ENCODE data around the gene GASK1A. TPM values are rescaled to one million over a fixed set of nuclear protein-coding genes. Genes with fewer than 3 reads are reported as not detected.

GASK1A gene
- total and polyA plus RNA-seq, 11 donors: 0.19 to 2.5 (median 0.51) TPM

- intact Hi-C loops (cut with DNase I): no loop called here
- no peaks in the 10 kb centered on the region for H3K9me3 ChIP-seq
- ATAC-seq: no peak
- peaks cover 0 to 16% (median 3%) of the 10 kb centered on the region in 12 donors for H3K4me1 ChIP-seq
- H3K27ac ChIP-seq: no peak overlapping the region
- no peak for DNase-seq
- TF ChIP-seq, protein P1, sequence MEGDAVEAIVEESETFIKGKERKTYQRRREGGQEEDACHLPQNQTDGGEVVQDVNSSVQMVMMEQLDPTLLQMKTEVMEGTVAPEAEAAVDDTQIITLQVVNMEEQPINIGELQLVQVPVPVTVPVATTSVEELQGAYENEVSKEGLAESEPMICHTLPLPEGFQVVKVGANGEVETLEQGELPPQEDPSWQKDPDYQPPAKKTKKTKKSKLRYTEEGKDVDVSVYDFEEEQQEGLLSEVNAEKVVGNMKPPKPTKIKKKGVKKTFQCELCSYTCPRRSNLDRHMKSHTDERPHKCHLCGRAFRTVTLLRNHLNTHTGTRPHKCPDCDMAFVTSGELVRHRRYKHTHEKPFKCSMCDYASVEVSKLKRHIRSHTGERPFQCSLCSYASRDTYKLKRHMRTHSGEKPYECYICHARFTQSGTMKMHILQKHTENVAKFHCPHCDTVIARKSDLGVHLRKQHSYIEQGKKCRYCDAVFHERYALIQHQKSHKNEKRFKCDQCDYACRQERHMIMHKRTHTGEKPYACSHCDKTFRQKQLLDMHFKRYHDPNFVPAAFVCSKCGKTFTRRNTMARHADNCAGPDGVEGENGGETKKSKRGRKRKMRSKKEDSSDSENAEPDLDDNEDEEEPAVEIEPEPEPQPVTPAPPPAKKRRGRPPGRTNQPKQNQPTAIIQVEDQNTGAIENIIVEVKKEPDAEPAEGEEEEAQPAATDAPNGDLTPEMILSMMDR (IDR thresholded peaks at IDR 0.05): no peak
- no peak for TF ChIP-seq POLR2A (IDR thresholded peaks at IDR 0.05)
- H3K36me3 ChIP-seq: peaks cover 0 to 4% (median 0%) of the 10 kb centered on the region in 9 donors
- 94 to 99% (median 96%) methylated on average over 3 of the region's 3 CpGs for WGBS, 4 donors
- H3K27me3 ChIP-seq: no peaks in the 10 kb centered on the region
- H3K4me3 ChIP-seq: no peak overlapping the region
These were observed 111.1 kb downstream of the GASK1A start for GRCh38 chr3:43090238-43090637.

DNA sequence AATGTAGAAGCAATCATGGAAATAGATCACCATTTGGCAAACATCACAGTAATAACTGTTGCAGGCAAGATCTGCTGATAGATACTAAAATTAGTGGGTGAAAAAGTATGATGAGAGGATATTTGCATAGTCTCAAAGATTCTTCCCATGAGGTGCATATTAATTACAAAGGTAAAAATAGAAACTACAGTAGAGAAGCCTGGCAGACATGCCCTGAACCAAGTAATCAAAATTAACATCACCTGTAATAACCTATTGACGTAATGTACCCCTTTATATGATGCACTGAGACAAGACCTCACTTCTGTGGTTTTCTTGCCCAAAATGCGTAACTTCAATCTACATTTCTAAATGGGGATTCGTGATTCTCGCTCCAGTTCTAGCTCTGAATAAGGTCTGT, 112.4 kb downstream of the GASK1A start:
- peaks cover 0 to 16% (median 3%) of the 10 kb centered on the region in 12 donors for H3K4me1 ChIP-seq
- no peak for ATAC-seq
- DNase-seq: no peak
- 95 to 98% (median 96%) methylated on average over 4 of the region's 4 CpGs for whole genome bisulfite sequencing, 4 donors
- H3K9me3 ChIP-seq: no peaks in the 10 kb centered on the region
- no peak overlapping the region for H3K4me3 ChIP-seq
- peaks cover 0 to 4% (median 0%) of the 10 kb centered on the region in 9 donors for H3K36me3 ChIP-seq
- no peak overlapping the region for H3K27ac ChIP-seq
- H3K27me3 ChIP-seq: no peaks in the 10 kb centered on the region
- TF ChIP-seq, protein P1 (IDR thresholded peaks at IDR 0.05): no peak
- TF ChIP-seq POLR2A (IDR thresholded peaks at IDR 0.05): no peak
- intact Hi-C loops (cut with DNase I): no loop called here

DNA sequence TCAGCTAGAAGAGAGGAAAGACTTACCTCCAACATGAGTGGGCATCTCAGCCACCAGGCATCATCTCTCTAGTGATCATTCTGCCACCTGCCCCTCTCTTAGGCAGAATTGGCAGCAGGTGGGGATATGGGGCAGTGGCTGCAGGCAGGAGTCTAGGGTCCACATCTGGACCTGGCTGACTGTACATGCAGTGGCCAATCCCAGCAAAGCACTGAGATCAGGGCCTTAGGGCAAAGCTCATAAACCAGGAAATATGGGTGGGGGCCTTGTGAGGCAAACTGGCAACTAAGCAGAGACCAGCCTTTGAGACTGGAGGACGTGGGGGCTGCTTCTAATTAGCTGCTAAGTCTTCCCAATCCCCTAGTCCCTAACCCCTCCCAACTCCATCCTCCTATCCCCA, 113.9 kb downstream of the GASK1A start:
- Histone ChIP-seq H3K27me3 (no peaks in the 10 kb centered on the region), H3K27ac (no peak overlapping the region), H3K36me3 (no peaks in the 10 kb centered on the region), H3K4me1 (peaks cover 0 to 16% (median 3%) of the 10 kb centered on the region in 12 donors), H3K9me3 (no peaks in the 10 kb centered on the region), H3K4me3 (no peak overlapping the region)
- TF ChIP-seq, protein P1 (IDR thresholded peaks at IDR 0.05): no peak
- TF ChIP-seq POLR2A (IDR thresholded peaks at IDR 0.05): no peak
- no peak for ATAC-seq
- 80 to 90% (median 85%) methylated on average over 1 of the region's 1 CpG for whole genome bisulfite sequencing, 4 donors
- intact Hi-C loops (cut with DNase I): no loop called here
- DNase-seq: no peak

DNA sequence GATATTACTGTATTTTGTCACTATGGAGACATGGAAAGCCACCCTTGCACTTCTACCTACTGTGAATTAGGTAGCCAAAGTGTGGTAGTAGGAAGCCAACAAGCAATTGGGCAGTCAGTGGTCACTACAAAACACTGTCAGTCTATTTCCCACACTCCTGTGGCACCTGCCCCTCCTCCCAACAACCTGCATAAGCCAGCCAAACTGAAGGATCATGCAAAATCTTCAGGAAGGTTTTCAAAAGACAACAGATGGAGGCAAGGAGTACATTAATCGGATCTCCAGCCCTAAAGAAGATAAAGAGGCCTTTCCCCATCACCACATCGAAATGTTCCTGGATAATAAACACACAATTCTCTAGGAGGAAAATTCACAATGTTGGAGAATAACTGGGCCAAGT, 114.9 kb downstream of the GASK1A start:
- Histone ChIP-seq H3K36me3 (no peaks in the 10 kb centered on the region), H3K27ac (no peak overlapping the region), H3K27me3 (no peaks in the 10 kb centered on the region), H3K4me1 (peaks cover 0 to 16% (median 3%) of the 10 kb centered on the region in 12 donors), H3K9me3 (no peaks in the 10 kb centered on the region), H3K4me3 (no peak overlapping the region)
- TF ChIP-seq, protein P1 (IDR thresholded peaks at IDR 0.05): no peak
- TF ChIP-seq POLR2A (IDR thresholded peaks at IDR 0.05): no peak
- ATAC-seq (no peak), DNase-seq (no peak)
- WGBS, 4 donors: 86 to 95% (median 90%) methylated on average over 2 of the region's 2 CpGs
- intact Hi-C loops (cut with DNase I): no loop called here

All from heart left ventricle (tissue), 16 donors.